ENCODE results near the gene ARL8A. TPM values are rescaled to one million over a fixed set of nuclear protein-coding genes. Genes with fewer than 3 reads are reported as not detected.
A peak's percentile ranks its signal among the peaks of the same experiment; 100 is the strongest.
"Not testable (repeated sequence)": the region's sequence is repeated elsewhere in the genome, so short reads cannot be mapped to it uniquely, and the experiment has no call there.

The ARL8A gene
- total RNA-seq, 4 donors from 2014 or later: 41.1 to 60.8 (median 53.6) TPM

DNA sequence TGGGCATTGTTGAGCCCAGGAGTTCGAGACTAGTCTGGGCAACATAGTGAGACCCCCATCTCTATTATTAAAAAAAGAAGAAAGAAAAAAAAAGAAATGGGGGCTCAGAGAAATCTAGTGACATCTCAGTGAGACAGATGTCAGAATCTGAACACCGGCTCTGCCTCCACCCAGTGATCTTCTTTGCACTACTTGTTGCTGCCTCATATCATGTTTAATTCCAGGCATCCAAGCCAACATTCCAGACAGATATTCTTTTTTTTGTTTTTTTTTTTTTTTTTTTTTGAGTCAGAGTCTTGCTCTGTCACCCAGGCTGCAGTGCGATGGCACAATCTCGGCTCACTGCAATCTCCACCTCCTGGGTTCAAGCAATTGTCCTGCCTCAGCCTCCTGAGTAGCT, 5.0 kb upstream of the ARL8A start:
- no peak for DNase-seq (ENCODE audit: extremely low spot score)
- no peak overlapping the region for H3K4me3 ChIP-seq
- H3K9me3 ChIP-seq: no peaks in the 10 kb centered on the region
- H3K27ac ChIP-seq (replicated peaks in 1 of 4): no peak overlapping the region
- 78% methylated on average over 4 of the region's 4 CpGs for WGBS
- intact Hi-C loops (cut with DNase I): no loop called here
- H3K4me1 ChIP-seq: peaks cover 4 to 13% (median 10%) of the 10 kb centered on the region in 4 donors
- TF ChIP-seq POLR2A (IDR thresholded peaks at IDR 0.05; ENCODE audit: low read depth) (no peak), CTCF (IDR thresholded peaks at IDR 0.05) (no peak), POLR2AphosphoS5 (IDR thresholded peaks at IDR 0.05) (no peak), EP300 (IDR thresholded peaks at IDR 0.05) (no peak)
- peaks cover 0 to 12% (median 0%) of the 10 kb centered on the region in 4 donors for H3K27me3 ChIP-seq
- H3K36me3 ChIP-seq: no peaks in the 10 kb centered on the region

DNA sequence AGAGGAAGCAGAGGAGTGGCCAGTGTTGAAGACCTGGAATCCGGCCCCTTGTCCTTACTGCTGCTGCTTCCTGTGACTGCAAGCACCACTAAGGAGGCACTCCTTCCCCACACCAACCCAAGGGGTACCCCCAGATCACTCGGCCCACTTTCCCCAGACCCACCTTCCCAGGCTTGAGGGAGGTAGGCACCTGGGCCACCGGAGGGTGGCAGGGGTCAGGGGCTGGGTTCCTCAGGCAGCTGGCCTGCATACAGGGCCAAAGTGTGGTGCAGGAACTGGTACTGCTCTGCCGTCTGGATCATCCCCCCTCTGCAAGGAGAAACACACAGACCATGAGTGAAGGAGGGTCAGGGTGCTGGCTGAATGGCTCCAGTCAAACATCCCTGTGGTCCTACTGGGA, 3.9 kb upstream of the ARL8A start:
- no peaks in the 10 kb centered on the region for H3K9me3 ChIP-seq
- no peak for DNase-seq (ENCODE audit: extremely low spot score)
- no peak overlapping the region for H3K27ac ChIP-seq (replicated peaks in 1 of 4)
- H3K36me3 ChIP-seq: no peaks in the 10 kb centered on the region
- H3K27me3 ChIP-seq: peaks cover 0 to 4% (median 1%) of the 10 kb centered on the region in 4 donors
- no peak overlapping the region for H3K4me3 ChIP-seq
- H3K4me1 ChIP-seq: peaks cover 4 to 13% (median 11%) of the 10 kb centered on the region in 4 donors
- no peak for TF ChIP-seq POLR2A (IDR thresholded peaks at IDR 0.05; ENCODE audit: low read depth)
- TF ChIP-seq CTCF (IDR thresholded peaks at IDR 0.05): no peak
- no peak for TF ChIP-seq EP300 (IDR thresholded peaks at IDR 0.05)
- TF ChIP-seq POLR2AphosphoS5 (IDR thresholded peaks at IDR 0.05): no peak
- WGBS: 90% methylated on average over 4 of the region's 4 CpGs
- intact Hi-C loops (cut with DNase I): no loop called here

DNA sequence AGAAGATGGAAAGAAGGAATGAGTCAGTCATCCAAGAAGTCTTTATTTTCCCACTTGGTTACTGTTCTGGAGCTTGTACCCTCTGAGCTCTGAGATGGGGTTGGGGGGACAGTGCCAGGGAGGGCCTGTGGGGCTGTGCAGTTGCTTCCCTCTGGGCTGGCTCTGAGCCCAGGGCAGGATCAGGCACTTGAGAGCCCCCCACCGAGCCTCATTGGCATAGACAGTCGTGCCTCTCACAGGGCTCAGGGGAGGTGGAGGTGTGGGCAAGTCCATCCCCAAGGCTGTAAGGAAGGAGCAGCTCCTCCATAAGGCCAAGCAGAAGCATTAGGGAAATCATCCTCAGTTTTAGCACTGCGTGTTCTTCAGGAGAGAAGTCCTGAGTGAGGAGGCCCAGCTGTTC, 2.5 kb upstream of the ARL8A start:
- Histone ChIP-seq H3K9me3 (no peaks in the 10 kb centered on the region), H3K27ac (replicated peaks in 1 of 4) (no peak overlapping the region), H3K27me3 (peaks cover 0 to 4% (median 0%) of the 10 kb centered on the region in 4 donors), H3K36me3 (no peaks in the 10 kb centered on the region), H3K4me3 (no peak overlapping the region), H3K4me1 (peaks cover 15 to 27% (median 25%) of the 10 kb centered on the region in 4 donors)
- 40% methylated on average over 2 of the region's 3 CpGs for WGBS
- intact Hi-C loops (cut with DNase I): no loop called here
- TF ChIP-seq EP300 (IDR thresholded peaks at IDR 0.05) (no peak), POLR2A (IDR thresholded peaks at IDR 0.05; ENCODE audit: low read depth) (no peak), POLR2AphosphoS5 (IDR thresholded peaks at IDR 0.05) (no peak), CTCF (IDR thresholded peaks at IDR 0.05) (no peak)
- DNase-seq (ENCODE audit: extremely low spot score): no peak

- Histone ChIP-seq H3K36me3 (no peaks in the 10 kb centered on the region), H3K27me3 (peaks cover 0 to 4% (median 0%) of the 10 kb centered on the region in 4 donors), H3K27ac (replicated peaks in 1 of 4) (no peak overlapping the region), H3K4me3 (no peak overlapping the region), H3K4me1 (peaks cover 20 to 34% (median 32%) of the 10 kb centered on the region in 4 donors), H3K9me3 (no peaks in the 10 kb centered on the region)
- WGBS: 91% methylated on average over 5 of the region's 5 CpGs
- intact Hi-C loops (cut with DNase I): no loop called here
- TF ChIP-seq POLR2AphosphoS5 (IDR thresholded peaks at IDR 0.05): no peak
- no peak for TF ChIP-seq POLR2A (IDR thresholded peaks at IDR 0.05; ENCODE audit: low read depth)
- TF ChIP-seq CTCF (IDR thresholded peaks at IDR 0.05): no peak
- no peak for TF ChIP-seq EP300 (IDR thresholded peaks at IDR 0.05)
- DNase-seq (ENCODE audit: extremely low spot score): no peak
Measured at GRCh38 chr1:202146279-202146678, 1.7 kb upstream of the ARL8A start.

DNA sequence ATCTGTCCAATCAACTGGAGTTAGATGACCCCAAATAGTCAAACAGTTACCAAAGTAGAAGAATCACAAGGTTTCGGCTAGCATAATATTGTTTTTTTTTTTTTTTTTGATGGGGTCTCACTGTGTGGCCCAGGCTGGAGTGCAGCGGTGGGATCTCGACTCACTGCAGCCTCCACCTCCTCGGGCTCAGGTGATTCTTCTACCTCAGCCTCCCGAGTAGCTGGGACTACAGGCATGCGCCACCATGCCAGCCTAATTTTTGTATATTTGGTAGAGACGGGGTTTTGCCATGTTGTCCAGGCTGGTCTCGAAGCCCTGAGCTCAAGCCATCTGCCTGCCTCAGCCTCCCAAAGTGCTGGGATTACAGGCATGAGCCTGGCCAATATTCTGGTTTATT, 1.2 kb upstream of the ARL8A start:
- DNase-seq (ENCODE audit: extremely low spot score); H3K27me3 ChIP-seq; H3K36me3 ChIP-seq; intact Hi-C loops (cut with DNase I); H3K4me3 ChIP-seq; H3K9me3 ChIP-seq: not testable (repeated sequence)
- WGBS: 88% methylated on average over 8 of the region's 8 CpGs
- Histone ChIP-seq H3K4me1 (peaks cover 24 to 39% (median 37%) of the 10 kb centered on the region in 4 donors), H3K27ac (replicated peaks in 1 of 4) (peak overlapping the region in 3 of 4 donors; percentile 93 to 94 (median 93))
